HUES48 (cell line): ENCODE results near the gene NR1D1.

Source experiments
- H3K27ac ChIP-seq: one replicate; pipeline ENCODE4 v1.7.0; 2013; ENCODE audit warnings: low read depth, low read length, inconsistent platforms
- H3K27me3 ChIP-seq: 2 replicates; pipeline ENCODE4 v1.6.1; 2013; ENCODE audit warnings: mild to moderate bottlenecking, low read length; ENCODE audit not compliant: control insufficient read depth, insufficient read depth
- H3K36me3 ChIP-seq: 2 replicates; pipeline ENCODE4 v1.6.1; 2013; ENCODE audit warnings: low read length; ENCODE audit not compliant: control insufficient read depth, insufficient read depth
- H3K4me1 ChIP-seq: 2 replicates; pipeline ENCODE4 v1.6.1; 2013; ENCODE audit warnings: mild to moderate bottlenecking, low read length; ENCODE audit not compliant: control insufficient read depth, insufficient read depth
- H3K4me3 ChIP-seq: 2 replicates; pipeline ENCODE4 v1.5.1; 2013; ENCODE audit warnings: mild to moderate bottlenecking, low read depth, low read length
- H3K9ac ChIP-seq: 2 replicates; pipeline ENCODE4 v1.6.1; 2013; ENCODE audit warnings: mild to moderate bottlenecking, low read depth, low read length, moderate library complexity
- H3K9me3 ChIP-seq: 2 replicates; pipeline ENCODE4 v1.6.1; 2013; ENCODE audit warnings: low read length; ENCODE audit not compliant: control insufficient read depth, insufficient read depth

NR1D1 gene

DNA sequence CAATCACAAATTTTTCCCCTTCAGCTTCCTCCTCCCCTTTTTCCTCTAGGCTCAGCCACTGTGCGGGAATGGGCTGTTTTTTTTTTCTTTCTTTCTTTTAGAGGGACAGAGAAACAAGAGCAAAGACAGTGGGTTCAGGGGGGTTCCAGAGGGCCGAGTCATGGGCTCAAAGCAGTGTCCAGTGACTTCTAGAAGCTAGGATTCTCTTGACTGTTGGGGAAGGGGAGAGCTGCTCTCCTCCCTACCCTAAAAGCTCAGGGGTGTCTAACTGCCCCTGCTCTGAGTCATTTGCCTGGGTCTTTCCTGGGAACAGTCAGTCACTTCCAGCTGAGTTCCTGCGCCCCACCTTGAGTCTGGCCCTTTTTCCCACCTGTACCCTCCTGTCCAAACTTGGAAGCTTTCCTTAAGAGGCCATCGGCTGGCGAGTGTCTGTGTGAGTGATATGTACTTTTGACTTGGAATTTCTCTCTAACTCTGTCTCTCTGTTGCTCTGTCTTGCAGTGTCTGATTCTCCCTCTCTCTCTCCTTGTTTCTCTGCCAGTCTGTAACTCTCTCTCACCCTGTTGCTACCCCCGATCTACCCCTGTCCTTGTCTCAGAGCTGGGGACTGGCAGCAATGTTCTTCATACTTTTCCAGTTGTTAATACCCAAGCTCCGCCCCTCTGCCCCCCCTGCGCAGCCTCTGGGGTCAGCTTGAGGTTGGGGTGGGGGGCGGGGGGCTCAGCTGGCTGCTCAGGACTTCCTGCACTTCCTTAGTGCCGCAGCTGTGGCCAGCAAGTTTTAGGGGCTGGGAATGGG lies 35.2 kb downstream of the NR1D1 start:
- H3K27ac ChIP-seq, result peak overlapping the region; percentile 59
- peaks cover 53% of the 10 kb centered on the region for H3K4me1 ChIP-seq
- H3K9ac ChIP-seq, result no peak overlapping the region
- H3K27me3 ChIP-seq, result peaks cover 15% of the 10 kb centered on the region
- peak overlapping the region; percentile 28; the same call in 1 of the 2 replicates for H3K4me3 ChIP-seq
- H3K36me3 ChIP-seq, result no peaks in the 10 kb centered on the region
- H3K9me3 ChIP-seq, result no peaks in the 10 kb centered on the region

DNA sequence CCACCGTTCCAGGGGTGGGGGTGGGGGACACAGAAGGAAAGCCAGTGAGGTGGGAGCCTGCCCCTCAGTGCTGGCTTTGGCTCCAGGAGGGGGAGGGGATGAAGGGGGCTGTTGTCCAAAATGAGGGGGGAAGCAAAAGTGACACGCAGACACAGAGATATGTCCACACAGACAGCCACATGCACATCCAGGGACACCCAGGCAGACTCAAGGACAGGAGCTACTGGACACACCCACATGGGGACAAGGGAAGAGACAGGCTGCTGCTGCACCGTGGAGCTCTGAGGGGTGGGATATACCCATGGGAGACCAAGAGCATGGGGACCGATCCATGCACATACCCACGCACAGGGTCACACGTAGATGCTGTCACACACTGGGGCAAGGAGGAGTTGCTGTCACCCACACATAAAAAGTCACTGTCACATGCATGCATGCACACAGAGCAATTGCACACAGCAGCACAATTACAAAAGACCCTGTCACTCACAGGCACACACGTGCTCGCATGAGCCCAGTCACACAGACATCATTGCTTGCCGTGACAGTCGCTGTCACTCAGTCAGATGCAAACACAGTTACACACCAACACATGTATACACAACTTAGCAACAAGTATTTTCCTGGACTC lies 36.4 kb downstream of the NR1D1 start:
- Histone ChIP-seq H3K27ac (no peak overlapping the region), H3K9ac (no peak overlapping the region), H3K4me1 (peaks cover 42% of the 10 kb centered on the region)

DNA sequence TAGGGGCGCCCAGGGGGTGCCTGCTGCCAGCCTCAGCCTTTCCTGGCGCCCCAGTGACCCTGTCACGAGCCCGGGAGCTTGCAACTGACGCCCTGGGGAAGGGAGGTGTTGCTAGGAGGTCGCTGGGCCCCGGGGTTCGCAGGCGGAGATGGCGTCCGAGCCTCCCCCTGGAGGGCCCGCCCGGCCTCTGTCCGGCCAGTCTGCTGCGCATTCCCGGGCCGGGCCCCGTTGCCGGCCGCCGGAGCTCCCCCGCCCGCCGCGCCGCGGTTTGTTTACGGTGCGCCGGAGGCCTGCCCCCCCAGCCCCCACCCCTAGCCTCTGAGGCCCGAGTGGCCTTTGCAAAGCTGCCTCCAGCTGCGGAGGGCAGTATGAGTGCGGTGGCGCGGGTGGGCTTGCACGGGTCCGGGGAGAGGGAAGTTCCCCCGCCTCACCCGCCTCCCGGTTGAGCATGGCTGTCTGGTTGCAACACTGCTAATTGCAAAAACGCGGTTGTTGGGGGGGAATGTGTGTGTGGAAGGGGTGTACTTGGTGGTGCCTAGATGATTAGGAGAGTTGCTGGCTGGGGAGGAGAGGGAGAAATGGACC lies 37.1 kb downstream of the NR1D1 start:
- H3K9ac ChIP-seq, result peak overlapping the region; percentile 69
- peaks cover 36% of the 10 kb centered on the region for H3K4me1 ChIP-seq
- no peaks in the 10 kb centered on the region for H3K9me3 ChIP-seq
- peak overlapping the region; percentile 69 for H3K27ac ChIP-seq
- no peaks in the 10 kb centered on the region for H3K36me3 ChIP-seq
- peak overlapping the region; percentile 84 for H3K4me3 ChIP-seq
- H3K27me3 ChIP-seq, result peaks cover 15% of the 10 kb centered on the region

More for the DNA sequence above, 36.4 kb downstream of the NR1D1 start:
- Histone ChIP-seq H3K9me3 (no peaks in the 10 kb centered on the region), H3K27me3 (peaks cover 15% of the 10 kb centered on the region), H3K36me3 (no peaks in the 10 kb centered on the region), H3K4me3 (peak overlapping the region; percentile 84)

DNA sequence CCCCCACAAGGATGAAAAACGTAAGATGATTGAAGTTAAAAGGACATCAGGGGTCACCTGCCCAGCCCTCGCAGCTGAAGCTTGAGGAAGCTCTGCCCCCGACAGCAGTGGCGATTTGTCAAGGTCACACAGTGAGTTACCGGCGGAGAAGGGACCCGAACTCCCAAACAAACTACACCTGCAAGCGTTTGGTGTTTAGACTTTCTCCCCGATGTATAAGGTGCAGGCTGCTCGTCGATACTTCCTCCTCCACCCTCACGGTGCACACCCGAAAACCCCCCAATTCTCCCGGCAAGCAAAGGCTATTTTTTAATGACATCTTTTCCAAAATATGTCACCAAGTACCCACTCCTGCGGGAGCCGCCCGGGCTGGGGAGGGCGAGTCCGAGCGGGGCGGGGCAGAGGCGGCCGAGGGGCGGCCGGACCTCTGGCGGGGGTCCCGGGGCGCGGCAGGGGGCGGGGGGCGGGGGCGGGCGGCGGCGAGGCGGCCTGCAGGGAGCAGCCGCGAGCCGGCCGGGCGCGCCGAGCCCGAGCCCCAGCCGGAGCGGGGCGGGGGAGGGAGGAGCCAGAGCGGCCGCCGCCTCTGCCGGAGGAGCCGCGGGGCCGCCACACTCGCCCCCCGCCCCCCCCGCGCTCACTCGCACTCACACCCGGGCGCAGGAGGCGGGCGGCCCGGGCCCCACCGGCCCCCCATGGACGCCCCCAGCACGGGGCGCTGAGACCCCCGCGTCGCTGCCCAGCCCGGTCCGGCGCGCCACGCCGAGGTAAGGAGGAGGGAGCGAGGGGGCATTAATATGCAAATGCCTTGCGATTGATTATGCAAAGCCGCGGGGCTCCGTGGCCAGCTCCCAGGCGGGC lies 37.8 kb downstream of the NR1D1 start, which contains the start of gene THRA:
THRA (plus strand) TSS at position 637 of the 858 bp plus-strand sequence. CDS start 11,524 bp downstream, outside the sequence.
- H3K4me3 ChIP-seq, result peak within 1 kb of the TSS; percentile 84
- peak within 1 kb of the TSS; percentile 69 for H3K9ac ChIP-seq
- peaks cover 34% of the 10 kb centered on the region for H3K4me1 ChIP-seq
- no peaks in the 10 kb centered on the region for H3K36me3 ChIP-seq
- H3K27me3 ChIP-seq, result peaks cover 15% of the 10 kb centered on the region
- H3K9me3 ChIP-seq, result no peaks in the 10 kb centered on the region
- H3K27ac ChIP-seq, result peak within 1 kb of the TSS; percentile 69

DNA sequence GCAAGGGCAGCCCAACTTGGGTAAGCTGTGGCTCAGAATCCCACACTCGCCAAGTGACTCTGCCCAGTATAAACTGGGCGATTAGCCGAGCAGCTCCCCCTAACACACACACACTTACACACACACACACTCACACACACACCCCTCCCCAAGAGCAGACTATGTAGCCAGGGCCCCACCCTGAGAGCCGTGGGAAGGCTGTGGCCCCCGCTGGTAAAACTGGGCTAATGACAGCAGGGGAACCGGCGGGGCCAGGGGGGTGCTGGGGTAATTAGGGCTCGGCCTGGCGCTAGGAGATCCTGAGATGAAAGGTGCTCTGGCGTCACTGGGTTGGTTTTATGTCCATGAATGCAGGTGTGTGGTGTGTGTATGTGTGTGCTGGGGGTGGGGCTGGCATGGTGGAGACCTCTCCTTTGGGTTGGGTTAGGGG lies 38.8 kb downstream of the NR1D1 start:
- Histone ChIP-seq H3K4me1 (peaks cover 34% of the 10 kb centered on the region), H3K9ac (no peak overlapping the region), H3K27ac (no peak overlapping the region), H3K9me3 (no peaks in the 10 kb centered on the region), H3K36me3 (no peaks in the 10 kb centered on the region), H3K4me3 (no peak overlapping the region), H3K27me3 (peaks cover 15% of the 10 kb centered on the region)

DNA sequence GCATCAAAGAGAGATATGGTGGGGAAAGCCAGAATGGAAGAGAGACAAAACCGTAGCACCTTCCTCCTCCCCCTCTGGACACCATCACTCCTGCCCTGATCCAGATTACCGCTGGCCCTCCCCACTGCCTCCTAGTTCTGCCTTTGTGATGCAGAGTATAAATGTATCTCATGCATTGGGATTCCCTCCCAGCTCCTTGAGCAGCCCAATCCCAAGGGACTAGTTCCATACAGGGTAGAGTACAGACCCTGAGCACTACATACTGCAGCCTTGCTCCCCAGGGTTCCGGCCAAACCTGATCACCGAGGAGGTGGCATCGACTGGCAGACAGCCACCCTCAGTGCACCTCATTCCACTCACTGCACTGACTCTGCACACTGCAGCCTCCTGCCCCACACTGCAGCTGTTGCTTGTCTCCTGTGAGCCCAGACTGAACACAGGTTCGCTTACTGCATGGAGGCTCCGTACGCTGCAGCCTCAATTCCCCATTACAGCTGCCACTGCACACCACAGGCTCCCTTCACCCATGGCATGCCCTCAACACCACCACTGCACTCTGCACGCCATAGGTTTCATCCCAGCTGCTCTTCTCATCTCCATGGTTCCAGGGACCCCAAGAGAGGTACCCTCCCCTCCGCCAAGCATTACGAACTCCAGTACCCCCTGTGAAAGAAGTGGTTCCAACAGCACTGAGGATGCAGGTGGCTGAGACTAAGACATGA lies 39.3 kb downstream of the NR1D1 start:
- H3K27me3 ChIP-seq, result peaks cover 15% of the 10 kb centered on the region
- H3K36me3 ChIP-seq, result no peaks in the 10 kb centered on the region
- H3K9me3 ChIP-seq, result no peaks in the 10 kb centered on the region
- peaks cover 33% of the 10 kb centered on the region for H3K4me1 ChIP-seq
- H3K4me3 ChIP-seq, result no peak overlapping the region
- no peak overlapping the region for H3K27ac ChIP-seq
- H3K9ac ChIP-seq, result no peak overlapping the region

DNA sequence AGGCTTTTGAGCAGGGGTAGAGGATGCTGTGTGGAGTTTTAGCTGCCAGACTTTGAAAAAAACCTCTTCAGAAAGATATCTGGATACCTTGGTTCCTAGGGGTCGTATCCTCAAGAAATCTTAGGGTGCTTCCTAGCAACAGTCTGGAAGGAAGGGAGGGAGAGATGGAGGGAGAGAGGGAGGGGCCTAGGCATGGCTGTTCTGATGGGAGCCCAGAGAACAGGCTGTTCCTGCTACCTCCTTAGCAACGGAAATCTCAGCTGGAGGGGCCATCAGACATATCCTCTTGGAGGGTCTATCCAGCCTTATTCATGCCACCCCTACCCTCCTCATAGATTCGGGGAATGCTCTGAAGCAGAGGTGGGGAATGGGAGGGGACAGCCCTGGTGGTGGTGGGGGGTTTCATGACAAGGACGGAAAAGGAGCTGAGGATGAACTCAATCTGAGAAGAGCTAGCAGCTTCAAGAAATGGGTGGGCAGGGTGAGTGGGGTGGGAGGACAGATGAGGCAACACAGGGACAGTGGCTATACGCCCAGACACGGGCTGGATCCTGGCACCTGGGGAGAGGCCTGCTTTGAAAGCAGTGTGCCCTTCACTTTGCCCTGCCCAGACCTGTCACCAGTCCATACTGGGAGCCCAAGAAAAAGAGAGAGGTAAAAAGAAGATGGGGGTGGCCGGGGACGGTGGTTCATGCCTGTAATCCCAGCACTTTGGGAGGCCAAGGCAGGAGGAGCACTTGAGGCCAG lies 40.5 kb downstream of the NR1D1 start:
- H3K27ac ChIP-seq, result no peak overlapping the region
- H3K27me3 ChIP-seq, result peaks cover 15% of the 10 kb centered on the region
- H3K4me3 ChIP-seq, result no peak overlapping the region
- H3K9ac ChIP-seq, result no peak overlapping the region
- H3K36me3 ChIP-seq, result no peaks in the 10 kb centered on the region
- no peaks in the 10 kb centered on the region for H3K9me3 ChIP-seq
- H3K4me1 ChIP-seq, result peaks cover 24% of the 10 kb centered on the region

DNA sequence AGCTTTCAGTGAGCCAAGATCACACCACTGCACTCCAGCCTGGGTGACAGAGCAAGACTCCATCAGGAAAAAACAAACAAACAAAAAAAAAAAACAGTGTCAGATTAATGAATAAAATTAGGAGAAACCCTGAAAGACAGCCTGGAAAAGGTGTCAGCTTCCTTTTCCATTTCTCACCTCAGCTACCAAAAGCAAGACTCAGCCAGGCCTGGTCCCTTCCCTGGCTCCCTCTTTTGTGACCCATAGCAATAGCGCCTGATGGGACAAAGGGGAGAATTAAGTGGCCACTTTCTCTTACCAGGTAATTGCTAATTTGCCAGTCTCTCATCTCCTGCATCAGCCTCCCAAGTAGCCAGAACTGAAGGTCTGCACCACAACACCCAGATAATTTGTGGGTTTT lies 41.5 kb downstream of the NR1D1 start:
- Histone ChIP-seq H3K4me1 (peaks cover 14% of the 10 kb centered on the region; the same call in 1 of the 2 replicates), H3K27me3 (peaks cover 11% of the 10 kb centered on the region; the same call in 1 of the 2 replicates), H3K27ac (no peak overlapping the region), H3K36me3 (no peaks in the 10 kb centered on the region), H3K9me3 (no peaks in the 10 kb centered on the region), H3K9ac (no peak overlapping the region), H3K4me3 (no peak overlapping the region)

DNA sequence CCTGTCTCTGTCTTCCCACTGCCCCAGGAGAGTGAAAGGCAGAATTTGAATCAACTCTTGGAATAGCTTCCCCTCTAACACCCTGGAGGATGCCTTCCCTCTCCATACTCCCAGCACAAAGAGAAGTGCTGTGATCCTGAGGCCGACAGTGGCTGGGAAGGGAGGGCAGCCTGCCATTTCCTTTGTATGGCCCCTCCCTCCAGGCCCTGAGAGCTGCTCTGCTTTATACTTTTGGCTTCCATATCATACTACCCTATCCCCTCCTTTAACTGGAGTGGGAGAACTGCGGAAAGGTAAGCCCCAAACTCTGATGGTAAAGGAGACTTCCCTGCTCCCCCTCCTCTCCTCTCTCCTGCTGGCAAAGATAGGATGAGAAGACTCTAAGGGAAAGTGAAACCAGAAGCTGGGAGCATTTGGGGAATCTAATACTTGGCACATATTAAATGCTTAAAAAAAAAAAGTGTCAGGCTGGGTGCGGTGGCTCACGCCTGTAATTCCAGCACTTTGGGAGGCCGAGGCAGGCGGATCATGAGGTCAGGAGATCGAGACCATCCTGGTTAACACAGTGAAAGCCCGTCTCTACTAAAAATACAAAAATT lies 42.1 kb downstream of the NR1D1 start:
- Histone ChIP-seq H3K9ac (no peak overlapping the region), H3K27ac (no peak overlapping the region), H3K27me3 (0 out of 2 replicates have a peak, but pooled peaks cover 6% of the 10 kb centered on the region)

More for the DNA sequence above, 42.1 kb downstream of the NR1D1 start:
- H3K4me3 ChIP-seq, result no peak overlapping the region
- no peaks in the 10 kb centered on the region for H3K9me3 ChIP-seq
- H3K36me3 ChIP-seq, result no peaks in the 10 kb centered on the region
- H3K4me1 ChIP-seq, result peaks cover 14% of the 10 kb centered on the region; the same call in 1 of the 2 replicates
